BLaER1 (cell line): Measurements from ENCODE around the gene C1orf21.

Experiments
- H3K27ac ChIP-seq: shearing (Covaris generic); formaldehyde crosslinking; 2 replicates; pipeline ENCODE4 v1.8.1; 2022
- H3K27me3 ChIP-seq: shearing (Covaris generic); formaldehyde crosslinking; 2 replicates; pipeline ENCODE4 v1.8.1; 2022
- H3K36me3 ChIP-seq: shearing (Covaris generic); formaldehyde crosslinking; 2 replicates; pipeline ENCODE4 v1.8.1; 2022
- H3K4me1 ChIP-seq: shearing (Covaris generic); formaldehyde crosslinking; 2 replicates; pipeline ENCODE4 v1.8.1; 2022
- H3K4me2 ChIP-seq: shearing (Covaris generic); formaldehyde crosslinking; 2 replicates; pipeline ENCODE4 v1.8.1; 2022
- H3K4me3 ChIP-seq: shearing (Covaris generic); formaldehyde crosslinking; 2 replicates; pipeline ENCODE4 v1.8.1; 2022
- H3K9ac ChIP-seq: shearing (Covaris generic); formaldehyde crosslinking; 2 replicates; pipeline ENCODE4 v1.8.1; 2022
- H3K9me3 ChIP-seq: shearing (Covaris generic); formaldehyde crosslinking; 2 replicates; pipeline ENCODE4 v1.8.1; 2022
- H4K20me1 ChIP-seq: shearing (Covaris generic); formaldehyde crosslinking; 2 replicates; pipeline ENCODE4 v1.8.1; 2022
- Cebpa-rat ChIP-seq: shearing (Covaris generic); IDR thresholded peaks from 2 replicates; pipeline ENCODE4 v1.8.1; 2022

The C1orf21 gene

GRCh38 chr1:184487531-184488193, 100.8 kb downstream of the C1orf21 start:
- H3K36me3 ChIP-seq, result no peaks in the 10 kb centered on the region

GRCh38 chr1:184489908-184490307, 103.1 kb downstream of the C1orf21 start:
- Histone ChIP-seq H3K4me3 (no peak overlapping the region), H3K27ac (no peak overlapping the region), H4K20me1 (no peaks in the 10 kb centered on the region), H3K9ac (no peak overlapping the region), H3K4me2 (no peak overlapping the region), H3K4me1 (peaks cover 9% of the 10 kb centered on the region), H3K27me3 (no peaks in the 10 kb centered on the region), H3K9me3 (no peaks in the 10 kb centered on the region), H3K36me3 (no peaks in the 10 kb centered on the region)
- no peak for TF ChIP-seq Cebpa-rat

More at GRCh38 chr1:184487531-184488193, 100.8 kb downstream of the C1orf21 start:
- TF ChIP-seq Cebpa-rat, result no peak
- no peaks in the 10 kb centered on the region for H3K9me3 ChIP-seq
- peaks cover 9% of the 10 kb centered on the region for H3K4me1 ChIP-seq
- H3K27me3 ChIP-seq, result no peaks in the 10 kb centered on the region
- H3K4me2 ChIP-seq, result no peak overlapping the region
- no peak overlapping the region for H3K27ac ChIP-seq
- H3K4me3 ChIP-seq, result no peak overlapping the region
- H3K9ac ChIP-seq, result no peak overlapping the region
- no peaks in the 10 kb centered on the region for H4K20me1 ChIP-seq

GRCh38 chr1:184492536-184492935, 105.7 kb downstream of the C1orf21 start:
- H3K9ac ChIP-seq, result no peak overlapping the region
- TF ChIP-seq Cebpa-rat, result no peak
- no peaks in the 10 kb centered on the region for H3K9me3 ChIP-seq
- no peak overlapping the region for H3K27ac ChIP-seq
- no peaks in the 10 kb centered on the region for H3K27me3 ChIP-seq
- no peaks in the 10 kb centered on the region for H3K36me3 ChIP-seq
- H3K4me2 ChIP-seq, result no peak overlapping the region
- H3K4me3 ChIP-seq, result no peak overlapping the region
- H3K4me1 ChIP-seq, result peaks cover 9% of the 10 kb centered on the region
- H4K20me1 ChIP-seq, result no peaks in the 10 kb centered on the region

GRCh38 chr1:184493987-184494388, 107.2 kb downstream of the C1orf21 start:
- Histone ChIP-seq H3K27me3 (no peaks in the 10 kb centered on the region), H3K4me1 (peaks cover 9% of the 10 kb centered on the region), H3K9ac (no peak overlapping the region), H3K9me3 (no peaks in the 10 kb centered on the region), H3K4me2 (no peak overlapping the region), H3K4me3 (no peak overlapping the region), H3K36me3 (no peaks in the 10 kb centered on the region), H4K20me1 (no peaks in the 10 kb centered on the region), H3K27ac (no peak overlapping the region)
- TF ChIP-seq Cebpa-rat, result no peak

- Histone ChIP-seq H3K9me3 (no peaks in the 10 kb centered on the region), H3K4me2 (no peak overlapping the region)
These were observed 108.1 kb downstream of the C1orf21 start for GRCh38 chr1:184494929-184495328.

GRCh38 chr1:184497959-184498723, 111.3 kb downstream of the C1orf21 start:
- Histone ChIP-seq H3K4me2 (no peak overlapping the region), H3K4me1 (no peaks in the 10 kb centered on the region), H3K9ac (no peak overlapping the region), H3K27ac (no peak overlapping the region), H3K4me3 (no peak overlapping the region), H3K9me3 (no peaks in the 10 kb centered on the region), H3K27me3 (no peaks in the 10 kb centered on the region), H3K36me3 (no peaks in the 10 kb centered on the region), H4K20me1 (no peaks in the 10 kb centered on the region)
- no peak for TF ChIP-seq Cebpa-rat

More at GRCh38 chr1:184494929-184495328, 108.1 kb downstream of the C1orf21 start:
- Histone ChIP-seq H3K27ac (no peak overlapping the region), H3K4me1 (peaks cover 9% of the 10 kb centered on the region), H3K4me3 (no peak overlapping the region), H3K9ac (no peak overlapping the region), H4K20me1 (no peaks in the 10 kb centered on the region), H3K27me3 (no peaks in the 10 kb centered on the region), H3K36me3 (no peaks in the 10 kb centered on the region)
- TF ChIP-seq Cebpa-rat, result no peak

- no peak for TF ChIP-seq Cebpa-rat
- no peaks in the 10 kb centered on the region for H3K4me1 ChIP-seq
- no peaks in the 10 kb centered on the region for H3K27me3 ChIP-seq
- no peaks in the 10 kb centered on the region for H3K9me3 ChIP-seq
- H3K27ac ChIP-seq, result no peak overlapping the region
- no peak overlapping the region for H3K9ac ChIP-seq
- no peak overlapping the region for H3K4me3 ChIP-seq
- H4K20me1 ChIP-seq, result no peaks in the 10 kb centered on the region
- H3K36me3 ChIP-seq, result no peaks in the 10 kb centered on the region
- no peak overlapping the region for H3K4me2 ChIP-seq
These were observed 112.8 kb downstream of the C1orf21 start for GRCh38 chr1:184499616-184500015.

GRCh38 chr1:184502161-184502560, 115.3 kb downstream of the C1orf21 start:
- H3K9me3 ChIP-seq, result no peaks in the 10 kb centered on the region
- H3K4me3 ChIP-seq, result no peak overlapping the region
- no peak for TF ChIP-seq Cebpa-rat
- H3K27ac ChIP-seq, result no peak overlapping the region
- H3K4me1 ChIP-seq, result no peaks in the 10 kb centered on the region
- no peak overlapping the region for H3K4me2 ChIP-seq
- H4K20me1 ChIP-seq, result no peaks in the 10 kb centered on the region
- H3K9ac ChIP-seq, result no peak overlapping the region
- no peaks in the 10 kb centered on the region for H3K36me3 ChIP-seq
- no peaks in the 10 kb centered on the region for H3K27me3 ChIP-seq

GRCh38 chr1:184503221-184503749, 116.5 kb downstream of the C1orf21 start:
- H3K4me1 ChIP-seq, result no peaks in the 10 kb centered on the region

More at GRCh38 chr1:184503221-184503749, 116.5 kb downstream of the C1orf21 start:
- Histone ChIP-seq H3K4me3 (no peak overlapping the region), H4K20me1 (no peaks in the 10 kb centered on the region), H3K9ac (no peak overlapping the region), H3K36me3 (no peaks in the 10 kb centered on the region), H3K27me3 (no peaks in the 10 kb centered on the region), H3K9me3 (no peaks in the 10 kb centered on the region), H3K4me2 (no peak overlapping the region), H3K27ac (no peak overlapping the region)
- TF ChIP-seq Cebpa-rat, result no peak
